Measurements from ENCODE around the gene ZYX.
"Not testable (repeated sequence)": the region's sequence is repeated elsewhere in the genome, so short reads cannot be mapped to it uniquely, and the experiment has no call there.

Gene ZYX

GRCh38 chr7:143424476-143424875 is 43.3 kb downstream of the ZYX start:
- not testable (repeated sequence) for H3K27ac ChIP-seq (ENCODE audit: low read depth, low read length, severe bottlenecking); H3K4me1 ChIP-seq (ENCODE audit: control insufficient read depth, insufficient read depth, low read length, poor library complexity, severe bottlenecking); H3K4me3 ChIP-seq (ENCODE audit: extremely low read depth, insufficient read depth, low read length, poor library complexity, severe bottlenecking); H3K9me3 ChIP-seq (ENCODE audit: control insufficient read depth, low read length); H3K36me3 ChIP-seq (ENCODE audit: control insufficient read depth, insufficient read depth, low read length)
- 92 to 98% methylated on average over 5 to 10 of the region's 34 CpGs for WGBS, 2 experiments (ENCODE audit: insufficient coverage in 2 of 2)

- Histone ChIP-seq H3K9me3 (ENCODE audit: control insufficient read depth, low read length) (no peaks in the 10 kb centered on the region), H3K4me1 (ENCODE audit: control insufficient read depth, insufficient read depth, low read length, poor library complexity, severe bottlenecking) (no peaks in the 10 kb centered on the region), H3K36me3 (ENCODE audit: control insufficient read depth, insufficient read depth, low read length) (no peaks in the 10 kb centered on the region), H3K4me3 (ENCODE audit: extremely low read depth, insufficient read depth, low read length, poor library complexity, severe bottlenecking) (no peak overlapping the region), H3K27ac (ENCODE audit: low read depth, low read length, severe bottlenecking) (no peak overlapping the region)
- WGBS, 2 experiments (ENCODE audit: insufficient coverage in 2 of 2), result 83 to 94% methylated on average over 1 of the region's 2 CpGs
These were observed 45.5 kb downstream of the ZYX start for GRCh38 chr7:143426479-143427142.

DNA sequence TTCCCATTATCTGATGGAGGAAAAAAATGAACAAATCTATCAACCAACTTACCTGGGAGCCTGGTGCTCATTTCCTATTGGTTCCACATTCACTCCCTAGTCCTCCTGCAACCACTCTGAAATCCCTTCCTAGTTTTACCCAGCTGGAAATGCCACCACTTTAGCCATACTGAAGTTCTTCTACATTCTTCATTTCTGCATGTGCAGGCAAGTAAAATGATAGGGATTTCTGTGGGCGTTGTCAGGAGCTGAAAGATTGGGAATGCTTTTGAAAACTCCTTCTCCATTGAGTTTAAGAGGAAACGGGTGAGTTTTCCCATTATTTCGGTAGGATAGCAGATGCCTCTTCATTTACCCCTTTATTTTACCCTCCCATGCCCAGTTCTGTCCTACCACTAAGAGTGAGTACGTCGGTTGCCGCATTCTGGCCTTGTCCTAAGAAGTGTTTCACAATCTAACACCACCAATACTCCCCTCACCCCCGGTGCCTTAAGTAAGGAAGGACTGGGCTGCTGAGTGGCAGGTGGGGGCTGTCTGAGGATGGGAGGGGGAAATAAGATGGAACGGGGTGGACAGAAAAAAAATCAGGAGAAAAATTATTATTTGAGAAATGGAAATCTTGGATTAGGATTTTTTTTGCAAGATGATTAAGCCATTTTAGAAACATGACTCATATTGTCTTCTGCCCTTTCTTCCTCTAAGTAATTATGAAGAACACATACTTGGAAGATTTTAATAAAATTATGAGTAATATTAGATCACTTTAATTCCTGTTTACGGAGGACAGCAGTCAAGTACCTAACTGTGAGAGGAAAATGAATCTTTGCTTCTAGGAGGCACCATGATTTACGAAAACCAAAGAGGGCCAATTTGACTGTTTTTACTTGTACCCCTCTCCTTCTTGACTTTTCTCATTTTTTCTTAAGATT is 48.9 kb downstream of the ZYX start:
- no peak overlapping the region for H3K27ac ChIP-seq (ENCODE audit: low read depth, low read length, severe bottlenecking)
- no peaks in the 10 kb centered on the region for H3K4me1 ChIP-seq (ENCODE audit: control insufficient read depth, insufficient read depth, low read length, poor library complexity, severe bottlenecking)
- no peaks in the 10 kb centered on the region for H3K9me3 ChIP-seq (ENCODE audit: control insufficient read depth, low read length)
- WGBS, 2 experiments (ENCODE audit: insufficient coverage in 2 of 2), result 86 to 100% methylated on average over 1 to 3 of the region's 10 CpGs
- H3K4me3 ChIP-seq (ENCODE audit: extremely low read depth, insufficient read depth, low read length, poor library complexity, severe bottlenecking), result no peak overlapping the region
- H3K36me3 ChIP-seq (ENCODE audit: control insufficient read depth, insufficient read depth, low read length), result no peaks in the 10 kb centered on the region

DNA sequence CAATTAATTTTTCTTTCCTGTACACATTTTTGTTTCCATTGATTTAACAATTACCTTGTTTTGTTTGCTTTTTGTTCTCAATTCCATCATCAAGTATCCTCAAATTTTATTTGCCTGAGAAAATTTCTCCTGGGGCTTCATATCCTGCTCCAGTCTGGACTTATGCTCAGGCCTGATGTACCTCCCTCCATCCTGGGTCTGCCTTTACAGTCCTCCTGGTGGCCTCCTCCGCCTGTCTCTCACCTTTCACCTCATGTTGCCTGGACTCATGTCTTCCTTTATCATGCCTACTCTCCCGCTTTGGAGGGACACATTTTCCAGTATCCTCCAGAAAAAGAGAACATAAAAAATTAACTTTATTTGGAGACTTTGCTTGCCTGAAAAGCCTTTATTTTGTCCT is 50.0 kb downstream of the ZYX start:
- WGBS, 2 experiments (ENCODE audit: insufficient coverage in 2 of 2), result 100% methylated on average over 1 of the region's 2 CpGs; no CpG with 5 or more reads in 1 of the 2 experiments
- H3K4me1 ChIP-seq (ENCODE audit: control insufficient read depth, insufficient read depth, low read length, poor library complexity, severe bottlenecking), result no peaks in the 10 kb centered on the region
- no peaks in the 10 kb centered on the region for H3K36me3 ChIP-seq (ENCODE audit: control insufficient read depth, insufficient read depth, low read length)
- H3K4me3 ChIP-seq (ENCODE audit: extremely low read depth, insufficient read depth, low read length, poor library complexity, severe bottlenecking), result no peak overlapping the region
- H3K27ac ChIP-seq (ENCODE audit: low read depth, low read length, severe bottlenecking), result no peak overlapping the region
- H3K9me3 ChIP-seq (ENCODE audit: control insufficient read depth, low read length), result no peaks in the 10 kb centered on the region

DNA sequence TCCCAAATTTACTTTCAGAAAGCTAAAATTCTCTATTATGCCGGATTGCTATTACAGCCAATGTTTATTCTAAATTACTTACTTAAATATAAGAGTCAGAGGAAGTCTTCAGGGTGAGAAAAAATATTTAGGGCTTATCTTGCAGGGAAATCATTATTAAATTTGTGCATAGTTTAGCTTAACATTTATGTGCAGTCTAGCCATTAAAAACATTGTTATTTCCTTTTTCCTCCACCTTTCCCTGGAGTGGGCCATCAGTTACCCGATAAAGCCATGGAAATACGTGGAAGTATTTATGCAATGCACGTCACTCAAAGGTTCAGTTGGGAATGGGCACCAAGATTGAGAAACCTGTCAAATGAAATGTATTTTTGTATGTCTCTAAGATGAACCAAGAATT is 52.6 kb downstream of the ZYX start:
- Histone ChIP-seq H3K4me3 (ENCODE audit: extremely low read depth, insufficient read depth, low read length, poor library complexity, severe bottlenecking) (no peak overlapping the region), H3K27ac (ENCODE audit: low read depth, low read length, severe bottlenecking) (no peak overlapping the region), H3K36me3 (ENCODE audit: control insufficient read depth, insufficient read depth, low read length) (no peaks in the 10 kb centered on the region), H3K9me3 (ENCODE audit: control insufficient read depth, low read length) (no peaks in the 10 kb centered on the region), H3K4me1 (ENCODE audit: control insufficient read depth, insufficient read depth, low read length, poor library complexity, severe bottlenecking) (no peaks in the 10 kb centered on the region)
- 88% methylated on average over 1 of the region's 4 CpGs; no CpG with 5 or more reads in 1 of the 2 experiments for WGBS, 2 experiments (ENCODE audit: insufficient coverage in 2 of 2)

GRCh38 chr7:143434660-143435059 is 53.5 kb downstream of the ZYX start:
- WGBS, 2 experiments (ENCODE audit: insufficient coverage in 2 of 2), result 94 to 98% methylated on average over 9 of the region's 9 CpGs
- H3K4me3 ChIP-seq (ENCODE audit: extremely low read depth, insufficient read depth, low read length, poor library complexity, severe bottlenecking), result no peak overlapping the region
- H3K36me3 ChIP-seq (ENCODE audit: control insufficient read depth, insufficient read depth, low read length), result no peaks in the 10 kb centered on the region
- no peak overlapping the region for H3K27ac ChIP-seq (ENCODE audit: low read depth, low read length, severe bottlenecking)
- H3K4me1 ChIP-seq (ENCODE audit: control insufficient read depth, insufficient read depth, low read length, poor library complexity, severe bottlenecking), result no peaks in the 10 kb centered on the region
- no peaks in the 10 kb centered on the region for H3K9me3 ChIP-seq (ENCODE audit: control insufficient read depth, low read length)

GRCh38 chr7:143435266-143435665 is 54.1 kb downstream of the ZYX start:
- WGBS, 2 experiments (ENCODE audit: insufficient coverage in 2 of 2), result 100% methylated on average over 1 of the region's 2 CpGs; no CpG with 5 or more reads in 1 of the 2 experiments
- no peaks in the 10 kb centered on the region for H3K36me3 ChIP-seq (ENCODE audit: control insufficient read depth, insufficient read depth, low read length)
- H3K4me3 ChIP-seq (ENCODE audit: extremely low read depth, insufficient read depth, low read length, poor library complexity, severe bottlenecking), result no peak overlapping the region
- no peaks in the 10 kb centered on the region for H3K9me3 ChIP-seq (ENCODE audit: control insufficient read depth, low read length)
- no peak overlapping the region for H3K27ac ChIP-seq (ENCODE audit: low read depth, low read length, severe bottlenecking)
- no peaks in the 10 kb centered on the region for H3K4me1 ChIP-seq (ENCODE audit: control insufficient read depth, insufficient read depth, low read length, poor library complexity, severe bottlenecking)

DNA sequence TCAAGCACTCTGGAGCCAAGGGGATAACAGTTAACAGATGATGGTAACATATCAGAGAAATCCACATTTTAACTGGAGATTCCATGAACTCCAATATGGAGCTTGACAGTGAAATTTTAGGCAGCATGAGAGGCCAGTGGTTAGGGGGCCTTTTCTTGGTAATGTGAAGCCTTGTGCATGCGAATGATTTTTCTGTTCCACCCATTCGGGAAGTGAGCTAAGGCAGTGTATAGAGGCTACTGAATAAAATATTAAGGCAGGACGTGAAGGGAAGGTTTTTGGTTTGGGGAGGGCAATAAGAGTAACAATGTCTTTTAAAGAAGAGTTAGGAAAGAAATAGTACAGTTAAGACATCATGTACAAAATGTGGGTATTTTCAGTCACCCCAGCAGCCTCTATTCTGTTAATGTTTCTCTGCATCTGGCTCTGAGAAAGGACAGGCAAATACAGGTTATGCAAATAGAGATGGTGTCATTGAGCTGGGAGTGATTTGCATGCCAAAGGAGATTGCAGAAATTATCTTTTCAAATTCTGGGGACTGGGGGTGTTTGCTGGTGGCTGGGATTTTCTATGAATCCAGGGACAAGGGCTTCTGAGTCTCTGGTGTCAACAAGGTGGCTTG is 55.3 kb downstream of the ZYX start:
- Histone ChIP-seq H3K36me3 (ENCODE audit: control insufficient read depth, insufficient read depth, low read length) (no peaks in the 10 kb centered on the region), H3K27ac (ENCODE audit: low read depth, low read length, severe bottlenecking) (no peak overlapping the region), H3K4me1 (ENCODE audit: control insufficient read depth, insufficient read depth, low read length, poor library complexity, severe bottlenecking) (no peaks in the 10 kb centered on the region), H3K4me3 (ENCODE audit: extremely low read depth, insufficient read depth, low read length, poor library complexity, severe bottlenecking) (no peak overlapping the region), H3K9me3 (ENCODE audit: control insufficient read depth, low read length) (no peaks in the 10 kb centered on the region)
- WGBS, 2 experiments (ENCODE audit: insufficient coverage in 2 of 2), result 80 to 100% methylated on average over 1 to 3 of the region's 3 CpGs

GRCh38 chr7:143437578-143437977 is 56.4 kb downstream of the ZYX start:
- Histone ChIP-seq H3K9me3 (ENCODE audit: control insufficient read depth, low read length) (no peaks in the 10 kb centered on the region), H3K4me1 (ENCODE audit: control insufficient read depth, insufficient read depth, low read length, poor library complexity, severe bottlenecking) (no peaks in the 10 kb centered on the region), H3K27ac (ENCODE audit: low read depth, low read length, severe bottlenecking) (no peak overlapping the region), H3K36me3 (ENCODE audit: control insufficient read depth, insufficient read depth, low read length) (no peaks in the 10 kb centered on the region), H3K4me3 (ENCODE audit: extremely low read depth, insufficient read depth, low read length, poor library complexity, severe bottlenecking) (no peak overlapping the region)
- 85 to 93% methylated on average over 3 to 4 of the region's 4 CpGs for WGBS, 2 experiments (ENCODE audit: insufficient coverage in 2 of 2)

GRCh38 chr7:143439866-143440265 is 58.7 kb downstream of the ZYX start:
- 100% methylated on average over 1 of the region's 2 CpGs for WGBS, 2 experiments (ENCODE audit: insufficient coverage in 2 of 2)
- Histone ChIP-seq H3K9me3 (ENCODE audit: control insufficient read depth, low read length) (no peaks in the 10 kb centered on the region), H3K4me1 (ENCODE audit: control insufficient read depth, insufficient read depth, low read length, poor library complexity, severe bottlenecking) (no peaks in the 10 kb centered on the region), H3K27ac (ENCODE audit: low read depth, low read length, severe bottlenecking) (no peak overlapping the region), H3K4me3 (ENCODE audit: extremely low read depth, insufficient read depth, low read length, poor library complexity, severe bottlenecking) (no peak overlapping the region), H3K36me3 (ENCODE audit: control insufficient read depth, insufficient read depth, low read length) (no peaks in the 10 kb centered on the region)
